ENCODE results near the gene CAV2.

CAV2 gene

GRCh38 chr7:116549370-116549769 is 49.8 kb downstream of the CAV2 start:
- no peak for DNase-seq

GRCh38 chr7:116551692-116552091 is 52.2 kb downstream of the CAV2 start:
- no peak for DNase-seq

DNA sequence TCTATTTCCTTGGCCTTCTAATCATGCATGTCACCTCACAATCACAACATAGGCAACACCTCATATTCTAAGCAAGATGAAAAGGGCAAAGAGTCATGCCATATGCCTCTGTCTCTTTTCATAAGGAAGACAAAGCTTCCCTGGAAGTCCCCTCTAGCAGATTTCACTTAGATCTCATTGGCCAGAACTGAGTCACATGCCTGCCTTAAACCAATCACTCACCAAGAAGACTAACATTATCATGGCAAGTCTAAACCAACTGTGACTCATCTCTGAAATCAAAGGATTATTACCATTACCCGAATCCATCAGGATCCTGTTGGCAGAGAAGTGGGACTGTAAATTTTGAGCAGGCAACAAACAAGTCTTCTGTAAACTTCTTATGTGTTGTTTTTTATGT is 53.1 kb downstream of the CAV2 start:
- no peak for DNase-seq

DNA sequence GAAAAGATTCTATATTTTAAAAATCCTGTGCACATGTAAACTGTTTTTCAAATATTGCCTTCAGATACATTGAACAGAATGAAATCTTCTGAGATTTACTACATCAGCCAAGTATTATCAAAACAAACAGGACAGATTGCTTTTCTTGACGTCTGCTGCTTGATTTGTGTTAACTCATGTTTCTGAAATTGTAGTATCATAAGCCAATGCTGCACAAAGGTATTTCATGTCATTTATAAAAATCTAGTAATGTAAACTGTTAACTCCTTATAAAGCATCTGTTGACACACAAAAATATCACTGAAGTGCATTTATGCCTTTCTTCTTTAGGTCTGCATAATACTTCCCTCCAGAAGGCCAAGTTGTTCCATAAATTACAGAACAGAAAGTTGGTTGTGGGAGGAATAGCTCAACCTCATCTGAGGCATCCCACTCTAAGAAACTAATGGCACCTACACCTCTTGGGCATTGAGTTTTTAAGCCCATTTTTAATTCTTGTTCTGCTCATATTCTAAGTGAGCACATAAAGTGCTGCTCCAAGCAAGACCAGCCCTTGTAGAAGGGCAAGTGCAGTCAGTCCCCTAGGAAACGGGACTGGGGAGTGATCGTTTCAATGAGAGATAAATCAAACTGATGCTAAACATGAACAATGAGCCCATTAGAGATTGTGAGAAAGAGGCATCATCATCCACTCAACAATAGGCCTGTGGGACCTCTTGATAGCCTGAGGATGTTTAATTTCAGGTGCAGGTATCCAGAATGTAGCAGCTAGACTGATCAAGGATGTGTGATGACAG is 53.8 kb downstream of the CAV2 start:
- no peak for DNase-seq

- DNase-seq: no peak
Observed at GRCh38 chr7:116554436-116554835, 54.9 kb downstream of the CAV2 start.

DNA sequence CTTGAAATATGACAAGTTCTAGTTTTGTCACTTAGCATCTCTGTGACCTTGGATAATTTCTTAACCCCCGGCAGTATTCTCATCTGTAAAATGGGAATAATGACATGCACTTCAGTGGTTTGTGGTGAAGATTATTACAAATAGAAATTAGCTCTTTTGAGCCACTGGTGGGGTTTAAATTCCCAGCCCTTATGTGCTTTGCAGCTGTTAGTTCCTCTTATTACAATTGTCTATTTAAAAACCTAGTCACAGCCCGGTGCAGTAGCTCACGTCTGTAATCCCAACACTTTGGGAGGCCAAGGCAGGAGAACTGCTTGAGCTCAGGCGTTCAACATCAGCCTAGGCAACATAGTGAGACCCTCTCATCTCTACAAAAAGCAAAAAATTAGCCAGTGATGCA is 55.4 kb downstream of the CAV2 start:
- DNase-seq: no peak

DNA sequence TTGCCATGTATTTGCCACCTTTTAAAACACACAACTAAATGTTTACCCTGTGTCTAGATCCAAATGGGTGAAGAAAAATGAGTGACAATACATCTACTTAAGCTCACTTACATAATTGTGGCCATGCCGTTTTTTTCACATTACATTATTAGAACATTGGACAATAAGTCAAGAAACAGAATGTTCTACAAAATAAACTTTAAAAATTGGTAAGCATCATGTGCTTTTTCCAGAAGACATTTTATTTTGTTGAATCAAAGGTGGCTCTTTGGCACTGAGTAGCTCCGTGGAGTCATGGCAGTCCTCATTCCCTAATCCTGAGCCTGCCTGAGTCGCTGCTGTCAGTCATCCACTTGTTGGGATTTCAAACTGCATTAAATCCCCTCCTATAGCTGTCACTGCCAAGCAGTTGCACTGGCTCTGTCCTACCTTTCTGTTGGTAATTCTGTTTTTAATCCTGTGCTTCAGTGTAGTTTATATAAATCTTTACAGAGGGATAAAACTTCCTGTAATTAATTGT is 57.6 kb downstream of the CAV2 start:
- no peak for DNase-seq

DNA sequence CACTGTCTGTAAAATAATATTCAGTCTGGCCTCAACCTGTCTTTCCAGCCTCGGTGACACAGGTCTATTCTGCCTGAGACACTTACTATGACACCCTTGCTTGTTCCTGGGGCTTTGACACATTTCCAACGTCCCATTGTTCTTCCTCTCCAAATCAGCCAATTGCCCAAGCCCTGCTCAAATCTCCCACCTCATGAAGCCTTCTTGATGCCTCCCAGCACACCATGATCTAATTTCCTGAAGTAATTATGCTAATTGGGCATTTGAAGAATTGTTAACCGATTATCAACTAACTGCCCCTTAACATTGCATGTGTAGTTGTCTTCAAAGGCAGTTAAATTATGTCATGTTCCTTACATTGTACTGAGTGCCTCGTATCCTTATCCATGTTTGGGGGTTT is 58.4 kb downstream of the CAV2 start:
- no peak for DNase-seq

All from SHP77 (cell line).